Activated CD4-positive, alpha-beta T cell treated with anti-CD3 and anti-CD28 coated beads for 24 hours (primary cell): Measurements from ENCODE around the gene BOD1.

Source experiments
- DNase-seq, 2 donors: peaks; one replicate each; pipeline ENCODE4 v3.0.0-alpha.2; 2020; ENCODE audit warnings: low read depth in 2 of 2

BOD1 gene

DNA sequence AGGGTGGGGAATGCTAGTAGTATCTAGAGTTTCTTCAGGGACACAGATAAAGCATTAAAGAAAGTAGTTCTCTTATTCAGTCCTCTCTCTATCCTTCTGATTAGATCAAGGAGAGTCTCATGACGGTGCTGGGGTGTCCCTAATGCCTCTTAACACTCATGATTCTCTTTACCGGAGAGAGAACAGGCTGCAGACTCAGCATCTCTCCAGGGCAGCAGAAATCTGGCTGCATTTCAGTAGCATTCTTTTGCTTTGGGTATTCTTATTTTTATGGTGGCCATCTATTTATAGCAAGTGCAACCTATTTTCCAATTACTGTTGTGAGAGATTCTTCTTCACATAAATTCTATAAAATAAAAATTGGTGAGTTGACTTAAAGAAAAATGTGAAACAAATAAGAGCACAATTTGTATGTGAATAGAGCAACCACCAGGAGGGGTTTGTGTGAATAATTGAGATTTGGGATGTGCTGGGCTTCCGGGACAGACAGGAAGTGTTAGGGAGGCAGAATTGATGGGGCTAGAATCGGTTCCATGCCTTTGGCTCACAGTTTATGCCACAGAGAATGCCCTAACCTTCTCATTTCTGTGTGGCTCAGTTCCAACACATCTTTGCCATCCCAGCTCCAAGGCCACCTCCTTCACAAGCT is 23.8 kb upstream of the BOD1 start:
- no peak for DNase-seq

DNA sequence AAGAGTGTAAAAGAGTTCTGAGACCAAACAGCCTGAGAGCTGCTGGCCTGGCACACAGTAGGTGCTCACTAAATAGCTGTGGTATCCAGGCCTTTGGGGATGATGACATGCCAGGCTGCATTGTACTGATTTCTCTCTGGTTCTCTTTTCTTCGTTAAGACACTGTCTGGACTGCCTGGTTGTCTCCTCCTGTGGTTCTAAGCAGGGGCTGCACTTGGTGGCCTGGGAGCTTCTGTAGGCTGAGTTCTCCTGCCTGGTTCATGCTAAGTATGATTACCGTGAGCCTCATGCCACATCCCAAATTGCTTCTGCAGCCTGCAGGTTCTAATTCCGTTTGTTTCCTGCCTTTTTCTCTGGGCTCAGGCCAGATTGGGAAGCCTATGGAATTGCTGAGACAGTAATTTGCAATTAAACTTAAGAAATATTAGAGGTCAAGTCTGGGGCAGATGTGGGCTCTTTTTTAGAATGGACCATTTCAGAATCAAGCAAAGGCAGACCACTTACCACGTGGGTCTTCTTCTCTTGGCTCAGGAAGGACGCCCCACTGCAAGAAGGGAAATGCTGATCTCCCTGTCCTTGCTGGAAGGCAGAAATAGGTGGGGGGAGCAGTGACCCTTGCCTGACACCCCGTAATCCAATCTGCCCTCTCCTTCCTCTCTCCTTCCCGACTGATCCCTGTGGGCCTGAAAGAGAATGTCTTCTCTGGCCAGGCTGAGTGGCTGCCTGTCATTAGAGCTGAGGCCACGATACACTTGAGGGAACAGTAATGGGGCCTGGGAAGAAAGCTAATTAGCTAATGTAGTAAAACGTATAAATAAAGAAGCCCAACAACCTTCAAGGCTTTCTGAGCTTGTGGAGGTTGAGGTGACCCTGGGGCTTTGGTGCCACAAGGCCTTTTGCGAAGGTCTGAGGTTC is 21.9 kb upstream of the BOD1 start:
- DNase-seq, result no peak

DNA sequence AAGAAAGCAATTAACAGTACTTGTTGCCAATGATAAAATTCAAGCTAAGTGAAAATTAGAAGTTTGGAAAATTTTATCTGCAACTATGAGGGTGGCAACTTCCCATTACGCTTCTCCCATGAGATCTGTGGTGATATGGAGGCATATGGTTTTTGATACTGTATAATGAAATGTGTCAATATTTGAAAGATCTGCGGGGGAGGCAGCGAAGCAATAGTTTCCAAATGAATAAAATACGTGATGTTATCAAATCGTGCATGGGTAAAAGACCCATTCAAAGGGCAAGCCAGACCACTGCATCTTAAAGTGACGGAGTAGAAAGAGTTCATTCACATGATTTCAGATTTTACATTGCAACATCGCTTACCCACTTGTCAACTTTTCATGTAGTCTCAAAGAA is 20.9 kb upstream of the BOD1 start:
- no peak for DNase-seq

- no peak for DNase-seq
Observed at GRCh38 chr5:173634465-173634983, 18.1 kb upstream of the BOD1 start.

GRCh38 chr5:173633304-173633703 is 16.9 kb upstream of the BOD1 start:
- DNase-seq, result no peak

DNA sequence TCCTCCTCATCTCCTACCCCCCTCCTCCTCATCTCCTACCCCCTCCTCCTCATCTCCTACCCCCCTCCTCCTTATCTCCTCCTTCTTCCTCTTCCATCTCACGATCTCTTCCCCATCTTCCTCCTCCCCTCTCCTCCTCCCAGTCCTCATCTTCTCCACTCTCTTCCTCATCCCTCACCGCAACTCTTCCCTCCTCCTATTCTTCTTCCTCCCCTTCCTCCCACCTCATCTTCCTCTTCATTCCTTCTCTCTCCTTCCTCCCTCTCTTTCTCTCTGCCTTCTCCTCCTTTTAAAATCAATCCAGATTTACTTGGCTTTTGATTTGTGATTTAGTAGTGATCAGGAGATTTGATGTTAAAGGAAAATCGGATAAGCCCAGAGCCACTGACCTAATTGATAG is 15.0 kb upstream of the BOD1 start:
- no peak for DNase-seq

- DNase-seq, result no peak
Observed at GRCh38 chr5:173630724-173631365, 14.4 kb upstream of the BOD1 start.

DNA sequence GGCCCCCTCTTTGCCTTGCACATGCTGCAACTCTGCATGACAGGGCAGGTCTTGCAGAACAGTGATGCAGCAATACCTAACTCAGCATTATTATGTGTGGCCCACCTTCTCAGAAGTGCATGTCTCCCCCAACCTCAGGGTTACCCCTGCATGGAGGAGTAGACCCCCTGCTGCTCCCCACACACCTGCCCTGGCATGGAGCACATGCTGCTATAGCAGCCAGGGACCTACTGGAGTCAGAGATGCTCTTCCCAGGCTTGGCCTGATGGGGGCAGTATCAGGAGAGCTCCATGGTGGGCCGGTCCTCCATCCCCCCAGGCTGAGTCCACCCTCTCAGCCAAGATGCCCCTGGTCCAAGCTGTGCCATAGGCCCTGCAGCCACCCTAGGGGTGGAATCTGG is 13.2 kb upstream of the BOD1 start:
- DNase-seq, result no peak

DNA sequence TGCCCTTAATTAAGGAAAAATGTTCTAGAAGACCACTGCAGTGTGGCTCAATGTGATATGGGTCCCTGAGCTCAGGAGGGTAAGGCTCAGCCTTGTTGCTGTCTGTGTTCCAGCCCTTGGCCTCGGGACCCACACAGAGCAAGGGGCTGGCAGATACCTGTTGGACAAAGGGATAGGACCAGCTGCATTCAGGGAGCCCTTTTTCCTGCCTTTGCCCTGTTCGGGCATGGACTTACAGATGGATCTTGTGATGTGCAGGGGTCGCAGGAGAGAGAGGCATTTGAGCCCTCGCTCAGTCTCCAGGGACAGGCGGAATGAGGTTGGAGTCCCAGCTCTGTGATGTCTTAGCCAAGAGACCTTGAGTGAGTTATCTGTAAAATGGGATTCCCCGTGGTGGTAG is 12.1 kb upstream of the BOD1 start:
- no peak for DNase-seq

GRCh38 chr5:173627860-173628392 is 11.5 kb upstream of the BOD1 start:
- DNase-seq, result no peak

- DNase-seq, result no peak
Observed at GRCh38 chr5:173627271-173627670, 10.8 kb upstream of the BOD1 start.

GRCh38 chr5:173626505-173626820 is 10.0 kb upstream of the BOD1 start:
- no peak for DNase-seq

- DNase-seq, result no peak
Observed at GRCh38 chr5:173625673-173626504, 9.4 kb upstream of the BOD1 start.

DNA sequence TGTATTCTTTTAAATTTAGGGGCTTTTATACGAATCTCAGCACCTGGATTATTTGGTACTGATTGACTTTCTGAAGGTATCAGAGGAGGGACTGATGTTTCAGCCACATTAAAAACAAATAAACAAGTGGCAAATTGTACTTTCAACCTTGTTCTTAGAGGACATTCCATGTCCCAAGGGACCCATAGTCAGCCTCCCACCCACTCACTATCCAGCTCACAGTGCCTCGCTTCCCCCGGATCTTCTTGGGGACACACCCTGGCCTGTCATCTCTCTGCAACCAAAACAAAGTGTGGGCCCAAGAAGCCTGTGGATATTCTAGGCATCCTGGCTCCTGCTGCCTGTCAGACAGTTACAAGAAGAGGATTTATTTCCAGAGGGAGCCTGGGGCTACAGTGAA is 8.8 kb upstream of the BOD1 start:
- no peak for DNase-seq

DNA sequence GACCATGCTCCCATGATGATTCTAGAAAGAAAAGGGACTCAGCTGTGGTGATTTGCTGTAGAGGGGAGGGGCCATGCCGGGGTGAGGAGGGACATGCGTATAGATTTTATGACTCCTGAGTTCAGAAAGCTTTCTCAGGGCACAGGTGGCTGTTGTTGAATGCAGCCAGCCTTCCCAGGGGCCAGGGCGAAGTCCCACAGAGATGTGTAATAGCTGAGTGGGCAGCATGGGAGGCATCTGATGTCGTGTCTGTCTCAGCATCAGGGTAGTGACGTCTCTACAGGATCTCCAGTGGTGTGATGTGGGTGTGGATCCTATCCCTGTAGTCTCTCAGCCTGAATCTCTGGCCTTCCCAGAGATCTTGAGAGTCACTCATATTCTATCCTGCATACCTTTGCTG is 7.8 kb upstream of the BOD1 start:
- no peak for DNase-seq

GRCh38 chr5:173623789-173624188 is 7.3 kb upstream of the BOD1 start:
- no peak for DNase-seq

DNA sequence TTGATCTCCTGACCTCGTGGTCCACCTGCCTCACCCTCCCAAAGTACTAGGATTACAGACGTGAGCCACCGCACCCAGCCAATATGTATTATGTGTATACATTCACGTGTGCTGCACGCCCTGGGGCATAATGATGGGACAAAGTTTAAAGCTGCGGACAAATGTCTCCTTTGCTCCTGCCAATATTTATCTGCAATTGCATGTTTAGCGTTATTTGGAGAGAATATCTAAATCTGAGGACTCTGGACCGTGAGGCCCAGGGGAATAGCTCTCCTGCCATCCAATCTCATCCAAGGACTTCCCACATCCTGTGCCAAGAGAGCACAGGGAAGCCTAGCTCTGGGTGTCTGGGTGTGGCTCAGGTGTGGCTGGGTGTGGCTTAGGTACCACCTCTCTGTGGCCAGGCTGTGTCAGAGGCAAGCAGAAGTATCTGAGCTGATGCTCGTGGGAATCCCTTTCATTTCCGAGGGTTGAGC is 6.9 kb upstream of the BOD1 start:
- DNase-seq, result no peak

- no peak for DNase-seq
Observed at GRCh38 chr5:173622183-173623047, 6.0 kb upstream of the BOD1 start.

GRCh38 chr5:173620784-173621183 is 4.3 kb upstream of the BOD1 start:
- DNase-seq, result no peak

- DNase-seq, result peak; percentile 9 to 18
Observed at GRCh38 chr5:173618927-173619519, 2.6 kb upstream of the BOD1 start.
